Activated CD4-positive, alpha-beta T cell treated with anti-CD3 and anti-CD28 coated beads for 36 hours (primary cell): Measurements from ENCODE around the gene FAM193A. TPM values are rescaled to one million over a fixed set of nuclear protein-coding genes. Genes with fewer than 3 reads are reported as not detected.
A peak's percentile ranks its signal among the peaks of the same experiment; 100 is the strongest.

ENCODE experiments used
- ATAC-seq: fragments of 200-7000 bp; cut with Tn5 transposase; one replicate; pipeline ENCODE4 v1.10.0; 2021; ENCODE audit warnings: mild to moderate bottlenecking, moderate library complexity
- CTCF ChIA-PET: fragments of 350-600 bp; sonication (Branson Sonifier 250); formaldehyde crosslinking; loops from one replicate; lab custom pipeline; 2021; ENCODE audit warnings: antibody characterized with exemption; lab: Charles Lee
- POLR2A ChIA-PET: fragments of 350-600 bp; sonication (Branson Sonifier 250); formaldehyde crosslinking; loops from one replicate; lab custom pipeline; 2021; ENCODE audit warnings: antibody characterized with exemption, inconsistent platforms; lab: Charles Lee
- DNase-seq: peaks from one replicate; pipeline ENCODE4 v3.0.0-alpha.2; 2020
- H3K27ac Mint-ChIP-seq: one replicate; pipeline ENCODE4 v1.8.0; 2021; ENCODE audit warnings: mixed read lengths
- H3K27me3 Mint-ChIP-seq: one replicate; pipeline ENCODE4 v1.8.0; 2021; ENCODE audit warnings: mixed read lengths
- H3K36me3 Mint-ChIP-seq: one replicate; pipeline ENCODE4 v1.8.0; 2021; ENCODE audit warnings: low read depth, mixed read lengths
- H3K4me1 Mint-ChIP-seq: one replicate; pipeline ENCODE4 v1.8.0; 2021; ENCODE audit warnings: mixed read lengths
- H3K4me3 Mint-ChIP-seq: one replicate; pipeline ENCODE4 v1.8.0; 2021; ENCODE audit warnings: mild to moderate bottlenecking, moderate library complexity, mixed read lengths
- H3K9me3 Mint-ChIP-seq: one replicate; pipeline ENCODE4 v1.8.0; 2021; ENCODE audit warnings: low read depth, mixed read lengths
- intact Hi-C, 2 experiments: fragments of 100-400 bp; cut with DNase I in 1 of 2; cut with micrococcal nuclease in 1 of 2; formaldehyde crosslinking; loops; one replicate each; pipeline versions ENCODE4 v1.14.2 to v1.15.1; 2022 to 2024; cut with DNase I, micrococcal nuclease
- total RNA-seq, 2 experiments: library from RNA; stranded (reverse); gene quantifications; one replicate each; pipeline ENCODE4 v1.2.3, GENCODE V29; 2021

The FAM193A gene
- total RNA-seq, 2 experiments from 2014 or later: 22.1 to 30.1 TPM

DNA sequence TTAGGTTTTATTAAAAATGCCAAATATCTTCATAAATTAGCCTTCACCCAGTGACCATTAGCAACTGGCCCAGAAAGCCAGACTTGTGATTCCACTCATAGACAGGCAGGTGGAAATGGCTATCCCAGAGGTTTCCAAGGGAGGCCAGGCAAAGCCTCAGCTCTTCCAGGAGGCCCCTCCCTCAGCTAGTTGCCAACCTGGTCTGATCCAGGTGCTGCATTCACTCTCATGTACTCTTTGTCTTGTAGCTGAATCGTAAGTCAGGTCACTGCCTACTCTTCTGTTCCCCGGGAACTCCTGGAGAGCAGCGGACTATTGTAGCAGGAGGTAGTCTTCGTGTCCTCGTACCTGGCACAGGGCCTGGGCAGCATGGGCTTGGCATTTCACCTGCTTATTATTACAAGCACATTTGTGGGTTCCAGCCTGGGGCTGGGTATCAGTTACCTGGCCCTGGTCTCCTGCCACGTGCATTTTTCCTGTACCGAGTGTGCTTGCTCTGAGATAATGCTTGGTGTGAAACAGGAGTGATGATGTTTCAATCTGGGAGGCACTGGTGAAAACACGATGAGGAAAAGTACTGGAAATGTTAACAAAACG, 101.6 kb downstream of the FAM193A start:
- no peak for DNase-seq
- no peaks in the 10 kb centered on the region for H3K9me3 Mint-ChIP-seq
- ChIA-PET CTCF (no interaction called here), POLR2A (no interaction called here)
- intact Hi-C loops: no loop called here
- peaks cover 33% of the 10 kb centered on the region for H3K36me3 Mint-ChIP-seq
- no peak for ATAC-seq
- H3K27me3 Mint-ChIP-seq: no peaks in the 10 kb centered on the region
- H3K4me1 Mint-ChIP-seq: no peaks in the 10 kb centered on the region
- H3K4me3 Mint-ChIP-seq: no peak overlapping the region
- no peak overlapping the region for H3K27ac Mint-ChIP-seq

GRCh38 chr4:2638730-2639129, 102.3 kb downstream of the FAM193A start:
- peaks cover 34% of the 10 kb centered on the region for H3K36me3 Mint-ChIP-seq
- no peaks in the 10 kb centered on the region for H3K27me3 Mint-ChIP-seq
- H3K4me1 Mint-ChIP-seq: no peaks in the 10 kb centered on the region
- H3K4me3 Mint-ChIP-seq: no peak overlapping the region
- DNase-seq (no peak), ATAC-seq (no peak)
- ChIA-PET CTCF (no interaction called here), POLR2A (no interaction called here)
- no peak overlapping the region for H3K27ac Mint-ChIP-seq
- intact Hi-C loops: no loop called here
- H3K9me3 Mint-ChIP-seq: no peaks in the 10 kb centered on the region

GRCh38 chr4:2642968-2643367, 106.5 kb downstream of the FAM193A start:
- Mint-ChIP-seq H3K4me3 (no peak overlapping the region), H3K9me3 (no peaks in the 10 kb centered on the region), H3K27ac (peak overlapping the region; percentile 13), H3K36me3 (peaks cover 35% of the 10 kb centered on the region), H3K27me3 (no peaks in the 10 kb centered on the region), H3K4me1 (no peaks in the 10 kb centered on the region)
- ATAC-seq (no peak), DNase-seq (no peak)
- intact Hi-C loops: no loop called here
- CTCF ChIA-PET: no interaction called here
- POLR2A ChIA-PET: no interaction called here

GRCh38 chr4:2643555-2643954, 107.1 kb downstream of the FAM193A start:
- Mint-ChIP-seq H3K36me3 (peaks cover 38% of the 10 kb centered on the region), H3K4me1 (no peaks in the 10 kb centered on the region), H3K9me3 (no peaks in the 10 kb centered on the region), H3K4me3 (no peak overlapping the region), H3K27me3 (no peaks in the 10 kb centered on the region), H3K27ac (no peak overlapping the region)
- ATAC-seq (no peak), DNase-seq (no peak)
- intact Hi-C loops: no loop called here
- POLR2A ChIA-PET: no interaction called here
- CTCF ChIA-PET: no interaction called here

GRCh38 chr4:2646396-2647149, 110.1 kb downstream of the FAM193A start:
- H3K4me1 Mint-ChIP-seq: peaks cover 6% of the 10 kb centered on the region
- H3K27ac Mint-ChIP-seq: no peak overlapping the region
- ChIA-PET POLR2A (no interaction called here), CTCF (no interaction called here)
- no peak for DNase-seq
- no peak for ATAC-seq
- no peaks in the 10 kb centered on the region for H3K9me3 Mint-ChIP-seq
- peaks cover 42% of the 10 kb centered on the region for H3K36me3 Mint-ChIP-seq
- no peak overlapping the region for H3K4me3 Mint-ChIP-seq
- intact Hi-C loops: no loop called here
- no peaks in the 10 kb centered on the region for H3K27me3 Mint-ChIP-seq

DNA sequence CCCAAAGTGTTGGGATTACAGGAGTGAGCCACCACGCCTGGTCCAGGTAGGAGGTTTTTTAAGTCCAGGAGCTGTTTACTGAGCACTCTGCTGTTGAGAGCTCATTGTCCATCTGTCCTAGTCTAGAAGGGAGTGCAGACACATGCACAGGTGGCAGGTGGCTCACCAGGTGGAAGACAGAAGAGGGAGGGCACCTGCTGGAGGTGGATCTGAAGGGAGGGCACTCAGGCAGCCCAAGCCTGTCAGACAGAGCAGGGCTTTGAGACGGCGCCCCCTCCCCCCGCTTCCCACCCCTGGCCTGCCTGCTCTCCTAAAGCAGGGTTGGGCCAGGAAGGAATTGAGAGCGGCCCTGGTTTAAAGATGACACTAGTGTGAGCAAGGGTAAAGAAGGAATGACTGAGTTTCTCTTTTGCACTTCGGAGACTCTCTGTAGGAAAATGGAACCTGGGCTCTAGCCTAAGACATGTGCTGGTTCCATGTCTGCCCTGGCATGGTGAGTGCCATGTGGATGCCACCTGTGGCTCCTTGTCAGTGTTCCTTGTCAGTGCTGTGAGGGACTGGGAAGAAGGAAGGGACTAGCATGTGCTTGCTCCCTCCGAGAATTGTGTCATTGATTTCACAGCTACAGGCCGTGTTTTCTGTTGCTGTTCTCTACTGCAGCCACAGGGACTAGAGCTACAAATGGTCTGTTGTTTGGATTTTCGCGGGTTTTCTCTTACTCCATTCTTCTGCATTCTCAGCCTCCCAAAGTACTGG, 111.1 kb downstream of the FAM193A start:
- DNase-seq (no peak), ATAC-seq (no peak)
- ChIA-PET CTCF (interaction anchor here (0.6 to 0.7 kb wide), 2 partner anchors 17 to 22 kb away, joined by 3 read pairs; no protein-coding TSS in a partner anchor), POLR2A (no interaction called here)
- intact Hi-C loops: no loop called here
- H3K9me3 Mint-ChIP-seq: no peaks in the 10 kb centered on the region
- no peak overlapping the region for H3K27ac Mint-ChIP-seq
- no peaks in the 10 kb centered on the region for H3K27me3 Mint-ChIP-seq
- no peak overlapping the region for H3K4me3 Mint-ChIP-seq
- H3K36me3 Mint-ChIP-seq: peaks cover 44% of the 10 kb centered on the region
- H3K4me1 Mint-ChIP-seq: peaks cover 16% of the 10 kb centered on the region

- Mint-ChIP-seq H3K4me1 (peaks cover 20% of the 10 kb centered on the region), H3K27me3 (no peaks in the 10 kb centered on the region), H3K9me3 (no peaks in the 10 kb centered on the region), H3K27ac (no peak overlapping the region), H3K36me3 (peaks cover 42% of the 10 kb centered on the region), H3K4me3 (no peak overlapping the region)
- ChIA-PET CTCF (interaction anchor here (0.7 to 1.2 kb wide), 2 partner anchors 15 to 17 kb away, joined by 3 read pairs; no protein-coding TSS in a partner anchor), POLR2A (no interaction called here)
- DNase-seq (no peak), ATAC-seq (no peak)
- intact Hi-C loops: no loop called here
These were observed 111.8 kb downstream of the FAM193A start for GRCh38 chr4:2648159-2648814.

DNA sequence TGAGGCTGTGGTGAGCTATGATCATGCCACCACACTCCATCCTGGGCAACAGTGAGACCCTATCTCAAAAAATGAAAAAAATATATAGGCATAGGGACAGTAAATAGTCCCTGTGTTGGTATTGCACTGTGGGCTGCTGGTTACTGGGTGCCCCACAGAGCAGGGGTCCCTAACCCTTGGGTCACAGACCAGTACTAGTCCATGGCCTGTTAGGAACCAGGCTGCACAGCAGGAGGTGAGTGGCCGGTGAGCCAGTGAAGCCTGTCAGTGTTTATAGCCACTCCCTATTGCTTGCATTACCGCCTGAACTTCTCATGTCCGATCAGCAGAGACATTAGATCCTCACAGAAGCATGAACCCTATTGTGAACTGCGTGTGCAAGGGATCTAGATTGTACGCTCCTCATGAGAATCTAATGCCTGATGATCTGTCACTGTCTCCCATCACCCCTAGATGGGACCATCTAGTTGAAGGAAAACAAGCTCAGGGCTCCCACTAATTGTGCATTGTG, 113.2 kb downstream of the FAM193A start:
- POLR2A ChIA-PET: no interaction called here

DNA sequence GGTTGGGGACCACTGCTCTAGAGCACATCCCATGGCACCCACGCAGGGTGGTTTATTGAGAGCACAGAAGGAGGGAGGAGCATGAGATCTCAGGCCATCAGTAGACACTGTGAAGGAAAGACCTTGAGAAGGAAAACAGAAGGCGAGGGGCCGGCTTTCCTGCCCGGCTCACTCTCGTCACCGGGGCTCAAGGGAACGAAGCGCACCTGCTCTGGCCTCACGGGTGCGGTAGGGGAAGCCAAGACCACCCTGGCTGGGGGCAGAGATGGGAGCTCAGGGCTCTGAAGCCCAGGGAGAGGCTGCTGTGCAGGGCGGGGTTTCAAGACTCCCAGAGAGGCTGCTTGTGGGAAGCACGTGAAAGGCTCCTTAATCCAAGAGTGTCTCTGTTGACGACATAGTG, 113.8 kb downstream of the FAM193A start:
- CTCF ChIA-PET: interaction anchor here (0.7 kb wide), 1 partner anchor 50 kb away, joined by 4 read pairs; no protein-coding TSS in a partner anchor
- no peaks in the 10 kb centered on the region for H3K27me3 Mint-ChIP-seq
- intact Hi-C loops: no loop called here
- H3K36me3 Mint-ChIP-seq: peaks cover 31% of the 10 kb centered on the region
- POLR2A ChIA-PET: no interaction called here
- peaks cover 25% of the 10 kb centered on the region for H3K4me1 Mint-ChIP-seq
- DNase-seq: no peak
- no peaks in the 10 kb centered on the region for H3K9me3 Mint-ChIP-seq
- ATAC-seq: no peak
- no peak overlapping the region for H3K27ac Mint-ChIP-seq
- H3K4me3 Mint-ChIP-seq: no peak overlapping the region

More for the DNA sequence above, 113.2 kb downstream of the FAM193A start:
- Mint-ChIP-seq H3K4me3 (no peak overlapping the region), H3K4me1 (peaks cover 25% of the 10 kb centered on the region), H3K27ac (no peak overlapping the region), H3K9me3 (no peaks in the 10 kb centered on the region), H3K36me3 (peaks cover 36% of the 10 kb centered on the region), H3K27me3 (no peaks in the 10 kb centered on the region)
- ATAC-seq (no peak), DNase-seq (no peak)
- intact Hi-C loops: no loop called here
- CTCF ChIA-PET: interaction anchor here (0.7 to 1.2 kb wide), 2 partner anchors 14 to 49 kb away, joined by 3 to 4 read pairs; no protein-coding TSS in a partner anchor

DNA sequence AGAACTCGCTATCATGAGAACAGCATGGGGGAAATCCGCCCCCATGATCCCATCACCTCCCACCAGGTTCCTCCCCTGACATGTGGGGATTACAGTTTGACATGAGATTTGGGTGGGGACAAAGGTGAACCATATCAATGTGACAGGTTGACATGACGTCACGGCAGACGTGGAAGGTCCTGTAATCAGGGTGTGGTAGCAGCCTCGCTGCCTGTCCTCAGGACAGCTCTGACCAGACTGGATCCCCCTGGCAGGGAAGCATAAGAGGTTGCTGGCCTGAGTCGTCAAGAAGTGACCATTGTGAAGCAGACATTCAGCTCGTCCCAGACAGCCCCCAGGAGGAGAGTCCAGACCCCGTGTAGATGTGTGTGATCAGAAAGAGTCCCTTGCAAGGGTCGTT, 115.1 kb downstream of the FAM193A start:
- peaks cover 25% of the 10 kb centered on the region for H3K4me1 Mint-ChIP-seq
- no peaks in the 10 kb centered on the region for H3K27me3 Mint-ChIP-seq
- ChIA-PET POLR2A (no interaction called here), CTCF (no interaction called here)
- H3K36me3 Mint-ChIP-seq: peaks cover 31% of the 10 kb centered on the region
- no peak overlapping the region for H3K4me3 Mint-ChIP-seq
- intact Hi-C loops: no loop called here
- no peaks in the 10 kb centered on the region for H3K9me3 Mint-ChIP-seq
- DNase-seq (no peak), ATAC-seq (no peak)
- H3K27ac Mint-ChIP-seq: peak overlapping the region; percentile 2

GRCh38 chr4:2651998-2652397, 115.6 kb downstream of the FAM193A start:
- H3K36me3 Mint-ChIP-seq: peaks cover 31% of the 10 kb centered on the region
- ChIA-PET POLR2A (no interaction called here), CTCF (no interaction called here)
- H3K9me3 Mint-ChIP-seq: no peaks in the 10 kb centered on the region
- no peak for DNase-seq
- H3K27me3 Mint-ChIP-seq: no peaks in the 10 kb centered on the region
- intact Hi-C loops: loop anchor here in 1 of 2 experiments (2.0 kb wide), 1 partner anchor 15 kb away; no protein-coding TSS in a partner anchor
- H3K4me1 Mint-ChIP-seq: peaks cover 25% of the 10 kb centered on the region
- no peak overlapping the region for H3K4me3 Mint-ChIP-seq
- peak overlapping the region; percentile 62 for H3K27ac Mint-ChIP-seq
- no peak for ATAC-seq
